B cell (primary cell): Measurements from ENCODE around the gene KCNMB2. TPM values are rescaled to one million over a fixed set of nuclear protein-coding genes. Genes with fewer than 3 reads are reported as not detected.

Source experiments
- ATAC-seq: fragments of 200-7000 bp; cut with Tn5 transposase; one replicate; pipeline ENCODE4 v1.10.0; 2021; ENCODE audit warnings: low read depth, mild to moderate bottlenecking, moderate number of reproducible peaks, moderate library complexity
- CTCF ChIA-PET: fragments of 350-600 bp; sonication (Branson Sonifier 250); formaldehyde crosslinking; loops from one replicate; lab custom pipeline; 2021; ENCODE audit warnings: antibody characterized with exemption, inconsistent platforms; lab: Charles Lee
- POLR2A ChIA-PET: fragments of 350-600 bp; sonication (Branson Sonifier 250); formaldehyde crosslinking; loops from one replicate; lab custom pipeline; 2021; ENCODE audit warnings: antibody characterized with exemption; lab: Charles Lee
- DNase-seq: peaks from one replicate; pipeline ENCODE4 v3.0.0; 2013
- H2AFZ ChIP-seq: 2 replicates; pipeline ENCODE4 v1.6.1; 2012; ENCODE audit warnings: mild to moderate bottlenecking, low read depth, low read length; ENCODE audit not compliant: insufficient read depth, poor library complexity, severe bottlenecking
- H3K27ac ChIP-seq, 2 donors: 1 replicate in 1 of 2; 2 replicates in 1 of 2; pipeline ENCODE4 v1.5.1; 2012 to 2013; ENCODE audit warnings: low read length in 2 of 2, mild to moderate bottlenecking in 2 of 2, moderate library complexity in 1 of 2
- H3K27me3 ChIP-seq, 4 experiments: fragments of 200-600 bp in 1 of 4; sonication (generic) in 1 of 4; replicated peaks in 1 of 4; 1 replicate in 2 of 4; 2 replicates in 2 of 4; pipeline versions ENCODE4 v1.6.1 to v1.7.0; 2013 to 2016; ENCODE audit warnings: low read length in 3 of 4, mild to moderate bottlenecking in 2 of 4, mixed read lengths in 1 of 4, moderate library complexity in 1 of 4; ENCODE audit not compliant: insufficient read depth in 4 of 4, control insufficient read depth in 3 of 4; ENCODE audit errors: control extremely low read depth in 1 of 4
- H3K36me3 ChIP-seq, 2 experiments: replicated peaks in 1 of 2; 1 replicate in 1 of 2; 2 replicates in 1 of 2; pipeline versions ENCODE4 v1.6.1 to v1.7.1; 2013; ENCODE audit warnings: low read length in 1 of 2; ENCODE audit not compliant: insufficient read depth in 2 of 2, control insufficient read depth in 1 of 2; ENCODE audit errors: control extremely low read depth in 1 of 2, extremely low read depth in 1 of 2
- H3K4me1 ChIP-seq, 2 donors: fragments of 200-600 bp in 1 of 2; sonication (generic) in 1 of 2; 1 replicate in 1 of 2; 2 replicates in 1 of 2; pipeline versions ENCODE4 v1.5.1 to v1.6.1; 2013 to 2017; ENCODE audit warnings: low read length in 2 of 2; ENCODE audit not compliant: control insufficient read depth in 2 of 2, insufficient read depth in 2 of 2
- H3K4me2 ChIP-seq: replicated peaks from 2 replicates; pipeline ENCODE3; 2012; ENCODE audit warnings: mild to moderate bottlenecking, low read depth, low read length; ENCODE audit not compliant: poor library complexity, severe bottlenecking
- H3K4me3 ChIP-seq, 5 experiments: fragments of 200-600 bp in 1 of 5; sonication (generic) in 1 of 5; 1 replicate in 3 of 5; 2 replicates in 2 of 5; pipeline versions ENCODE4 v1.5.1 to v1.7.0; 2011 to 2016; ENCODE audit warnings: low read length in 4 of 5, mild to moderate bottlenecking in 4 of 5, low read depth in 2 of 5, control low read depth in 1 of 5, moderate library complexity in 1 of 5; ENCODE audit not compliant: insufficient read depth in 1 of 5; ENCODE audit errors: control extremely low read depth in 1 of 5, extremely low read depth in 1 of 5
- H3K79me2 ChIP-seq: fragments of 200-600 bp; sonication (generic); one replicate; pipeline ENCODE4 v1.6.0; 2016; ENCODE audit warnings: low read length; ENCODE audit not compliant: control insufficient read depth, insufficient read depth
- H3K9ac ChIP-seq: fragments of 200-600 bp; sonication (generic); 2 replicates; pipeline ENCODE4 v1.6.1; 2017; ENCODE audit warnings: mild to moderate bottlenecking, low read length, moderate library complexity
- H3K9me3 ChIP-seq, 3 donors: one replicate each; pipeline versions ENCODE4 v1.6.1 to v1.7.1; 2013; ENCODE audit warnings: low read length in 2 of 3; ENCODE audit not compliant: control insufficient read depth in 2 of 3, insufficient read depth in 1 of 3; ENCODE audit errors: control extremely low read depth in 1 of 3
- H4K20me1 ChIP-seq: 2 replicates; pipeline ENCODE4 v1.6.0; 2012; ENCODE audit warnings: mild to moderate bottlenecking, low read length; ENCODE audit not compliant: insufficient read depth, control insufficient read depth, poor library complexity, severe bottlenecking
- H3K27ac Mint-ChIP-seq: one replicate; pipeline ENCODE4 v1.8.0; 2021; ENCODE audit warnings: mixed read lengths
- H3K27me3 Mint-ChIP-seq: one replicate; pipeline ENCODE4 v1.8.0; 2021; ENCODE audit warnings: mixed read lengths
- H3K4me1 Mint-ChIP-seq: one replicate; pipeline ENCODE4 v1.8.0; 2021; ENCODE audit warnings: mixed read lengths
- H3K4me3 Mint-ChIP-seq: one replicate; pipeline ENCODE4 v1.8.0; 2021; ENCODE audit warnings: mixed read lengths
- H3K9me3 Mint-ChIP-seq: one replicate; pipeline ENCODE4 v1.8.0; 2022; ENCODE audit warnings: mixed read lengths; ENCODE audit not compliant: insufficient read depth
- EZH2 ChIP-seq: IDR thresholded peaks from 2 replicates; pipeline ENCODE4 v1.6.1; 2012; ENCODE audit warnings: borderline replicate concordance, low read depth, mild to moderate bottlenecking, moderate library complexity, low read length; ENCODE audit not compliant: insufficient read depth, poor library complexity, severe bottlenecking
- WGBS: methylation state at CpG from one replicate; pipeline ENCODE4 v1.1.5; 2013; ENCODE audit warnings: missing lambda C conversion rate; ENCODE audit not compliant: insufficient coverage; 5-methylcytosine and 5-hydroxymethylcytosine counted together
- intact Hi-C: fragments of 100-400 bp; cut with micrococcal nuclease; formaldehyde crosslinking; loops from one replicate; pipeline ENCODE4 v1.10.0; 2022
- polyA plus RNA-seq: library from polyadenylated mRNA; depleted of rRNA; stranded (reverse); fragments of >200 nt; gene quantifications from 2 replicates; pipeline ENCODE4 v1.2.3, GENCODE V29; 2012
- total RNA-seq, 2 donors: library from RNA; stranded (reverse); fragments of 120-200 nt in 1 of 2; gene quantifications; 1 replicate in 1 of 2; 2 replicates in 1 of 2; pipeline versions ENCODE4 v1.2.3 to v1.2.4, GENCODE V29; 2013 to 2022
- TF ChIP-seq, protein P1 (sequence below): fragments of 200-600 bp; IDR thresholded peaks from one replicate; pipeline ENCODE4 v1.8.0; 2022; ENCODE audit warnings: antibody characterized with exemption, mild to moderate bottlenecking

The KCNMB2 gene
- total and polyA plus RNA-seq, 2 donors (not counting 1 experiment from before 2014, with no cell fraction given): not detected

DNA sequence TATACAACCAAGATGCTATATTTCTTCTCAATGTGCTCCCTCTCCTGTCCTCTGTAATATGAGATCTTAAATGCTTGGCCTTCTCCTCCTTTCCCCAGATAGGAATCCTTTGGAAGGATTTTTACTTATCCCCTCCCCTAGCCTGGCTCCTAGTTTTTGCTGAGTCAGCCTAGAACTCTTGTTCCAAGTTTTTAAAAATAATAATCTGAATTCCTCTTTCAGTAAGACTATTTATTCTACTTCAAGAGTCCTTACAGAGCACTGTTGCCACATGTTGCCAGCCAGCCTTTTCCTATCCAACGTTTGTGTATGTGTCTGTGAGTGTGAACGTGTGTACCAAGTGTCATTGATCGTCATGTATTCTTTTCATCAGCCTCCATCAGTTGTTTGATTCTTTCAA lies 11.0 kb upstream of the KCNMB2 start:
- no peaks in the 10 kb centered on the region for H3K9me3 ChIP-seq
- H3K4me2 ChIP-seq: no peak overlapping the region
- H3K79me2 ChIP-seq: no peaks in the 10 kb centered on the region
- no peak for ATAC-seq
- peaks cover 2% of the 10 kb centered on the region for H3K27me3 Mint-ChIP-seq
- DNase-seq: no peak
- H3K4me1 ChIP-seq: no peaks in the 10 kb centered on the region
- H3K9ac ChIP-seq: no peak overlapping the region
- WGBS: no CpG with 5 or more reads among the region's 3 CpGs
- H3K36me3 ChIP-seq: no peaks in the 10 kb centered on the region
- intact Hi-C loops: no loop called here
- no peaks in the 10 kb centered on the region for H3K27me3 ChIP-seq
- H3K27ac ChIP-seq: no peak overlapping the region
- ChIA-PET POLR2A (no interaction called here), CTCF (no interaction called here)
- H2AFZ ChIP-seq: no peak overlapping the region
- no peak overlapping the region for H3K27ac Mint-ChIP-seq
- H3K4me3 Mint-ChIP-seq: no peak overlapping the region
- H3K9me3 Mint-ChIP-seq: no peaks in the 10 kb centered on the region
- H4K20me1 ChIP-seq: no peaks in the 10 kb centered on the region
- no peak for TF ChIP-seq EZH2
- TF ChIP-seq, protein P1, sequence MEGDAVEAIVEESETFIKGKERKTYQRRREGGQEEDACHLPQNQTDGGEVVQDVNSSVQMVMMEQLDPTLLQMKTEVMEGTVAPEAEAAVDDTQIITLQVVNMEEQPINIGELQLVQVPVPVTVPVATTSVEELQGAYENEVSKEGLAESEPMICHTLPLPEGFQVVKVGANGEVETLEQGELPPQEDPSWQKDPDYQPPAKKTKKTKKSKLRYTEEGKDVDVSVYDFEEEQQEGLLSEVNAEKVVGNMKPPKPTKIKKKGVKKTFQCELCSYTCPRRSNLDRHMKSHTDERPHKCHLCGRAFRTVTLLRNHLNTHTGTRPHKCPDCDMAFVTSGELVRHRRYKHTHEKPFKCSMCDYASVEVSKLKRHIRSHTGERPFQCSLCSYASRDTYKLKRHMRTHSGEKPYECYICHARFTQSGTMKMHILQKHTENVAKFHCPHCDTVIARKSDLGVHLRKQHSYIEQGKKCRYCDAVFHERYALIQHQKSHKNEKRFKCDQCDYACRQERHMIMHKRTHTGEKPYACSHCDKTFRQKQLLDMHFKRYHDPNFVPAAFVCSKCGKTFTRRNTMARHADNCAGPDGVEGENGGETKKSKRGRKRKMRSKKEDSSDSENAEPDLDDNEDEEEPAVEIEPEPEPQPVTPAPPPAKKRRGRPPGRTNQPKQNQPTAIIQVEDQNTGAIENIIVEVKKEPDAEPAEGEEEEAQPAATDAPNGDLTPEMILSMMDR: no peak
- H3K4me1 Mint-ChIP-seq: no peaks in the 10 kb centered on the region
- H3K4me3 ChIP-seq: no peak overlapping the region

DNA sequence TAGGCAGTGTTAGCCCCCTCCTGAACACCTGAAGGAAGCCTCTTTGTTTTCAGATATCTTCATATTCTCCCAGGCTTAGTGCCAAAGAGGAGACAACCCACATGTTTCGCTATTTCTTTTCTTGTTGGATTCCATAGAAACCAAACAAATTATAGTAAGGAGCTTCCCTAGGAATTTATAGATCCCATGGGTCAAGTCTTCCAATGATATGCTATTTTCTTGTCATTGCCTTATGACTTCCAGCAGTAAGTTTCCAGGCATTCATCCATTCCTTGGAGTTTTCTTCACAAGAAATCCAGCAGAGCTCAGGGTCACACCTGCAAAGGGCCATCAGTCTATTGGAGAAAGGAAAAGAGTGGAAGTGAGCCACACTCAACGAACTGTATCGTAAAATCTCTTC lies 9.9 kb upstream of the KCNMB2 start:
- CTCF ChIA-PET: no interaction called here

More for the DNA sequence above, 9.9 kb upstream of the KCNMB2 start:
- Histone ChIP-seq H3K79me2 (no peaks in the 10 kb centered on the region), H3K27ac (no peak overlapping the region), H3K27me3 (no peaks in the 10 kb centered on the region), H4K20me1 (no peaks in the 10 kb centered on the region), H3K9me3 (no peaks in the 10 kb centered on the region), H3K4me2 (no peak overlapping the region), H3K4me3 (no peak overlapping the region), H3K9ac (no peak overlapping the region), H3K36me3 (no peaks in the 10 kb centered on the region), H2AFZ (no peak overlapping the region), H3K4me1 (no peaks in the 10 kb centered on the region)
- WGBS: no CpG with 5 or more reads among the region's 3 CpGs
- POLR2A ChIA-PET: no interaction called here
- H3K27ac Mint-ChIP-seq: no peak overlapping the region
- H3K4me3 Mint-ChIP-seq: no peak overlapping the region
- peaks cover 3% of the 10 kb centered on the region for H3K27me3 Mint-ChIP-seq
- peaks cover under 1% of the 10 kb centered on the region for H3K9me3 Mint-ChIP-seq
- ATAC-seq: no peak
- no peaks in the 10 kb centered on the region for H3K4me1 Mint-ChIP-seq
- no peak for DNase-seq
- TF ChIP-seq EZH2: no peak
- TF ChIP-seq, protein P1: no peak
- intact Hi-C loops: no loop called here
